ENCODE data around the gene ABLIM1. TPM values are rescaled to one million over a fixed set of nuclear protein-coding genes. Genes with fewer than 3 reads are reported as not detected.

Gene ABLIM1
- total and polyA plus RNA-seq, 8 donors = 28.1 to 276 (median 92.9) TPM

- 93 to 100% (median 95%) methylated on average over 1 of the region's 1 CpG for WGBS, 5 donors
- Histone ChIP-seq H3K4me1 (no peaks in the 10 kb centered on the region), H3K27me3 (no peaks in the 10 kb centered on the region), H3K4me3 (no peak overlapping the region), H3K9me3 (peaks cover 0 to 4% (median 0%) of the 10 kb centered on the region in 4 donors), H3K36me3 (no peaks in the 10 kb centered on the region), H3K27ac (no peak overlapping the region)
- intact Hi-C loops (cut with DNase I; ENCODE audit: low total_unique reads) = no loop called here
- TF ChIP-seq POLR2AphosphoS5 (IDR thresholded peaks at IDR 0.05) = no peak
- no peak for TF ChIP-seq EP300 (IDR thresholded peaks at IDR 0.05)
- no peak for TF ChIP-seq POLR2A (IDR thresholded peaks at IDR 0.05)
- TF ChIP-seq CTCF (IDR thresholded peaks at IDR 0.05) = no peak
- no peak for DNase-seq
Measured at GRCh38 chr10:114593816-114594468, 64.1 kb downstream of the ABLIM1 start.

- Histone ChIP-seq H3K27me3 (no peaks in the 10 kb centered on the region), H3K36me3 (no peaks in the 10 kb centered on the region), H3K27ac (no peak overlapping the region), H3K4me1 (no peaks in the 10 kb centered on the region), H3K9me3 (peaks cover 0 to 4% (median 0%) of the 10 kb centered on the region in 4 donors), H3K4me3 (no peak overlapping the region)
- intact Hi-C loops (cut with DNase I; ENCODE audit: low total_unique reads) = no loop called here
- no peak for DNase-seq
- no peak for TF ChIP-seq EP300 (IDR thresholded peaks at IDR 0.05)
- TF ChIP-seq POLR2A (IDR thresholded peaks at IDR 0.05) = no peak
- no peak for TF ChIP-seq CTCF (IDR thresholded peaks at IDR 0.05)
- TF ChIP-seq POLR2AphosphoS5 (IDR thresholded peaks at IDR 0.05) = no peak
Measured at GRCh38 chr10:114593240-114593792, 64.8 kb downstream of the ABLIM1 start.

- DNase-seq = no peak
- TF ChIP-seq POLR2AphosphoS5 (IDR thresholded peaks at IDR 0.05) (no peak), EP300 (IDR thresholded peaks at IDR 0.05) (no peak), POLR2A (IDR thresholded peaks at IDR 0.05) (no peak), CTCF (IDR thresholded peaks at IDR 0.05) (no peak)
- H3K4me3 ChIP-seq = no peak overlapping the region
- peaks cover 0 to 4% (median 0%) of the 10 kb centered on the region in 4 donors for H3K9me3 ChIP-seq
- no peak overlapping the region for H3K27ac ChIP-seq
- no peaks in the 10 kb centered on the region for H3K27me3 ChIP-seq
- no peaks in the 10 kb centered on the region for H3K36me3 ChIP-seq
- intact Hi-C loops (cut with DNase I; ENCODE audit: low total_unique reads) = no loop called here
- no peaks in the 10 kb centered on the region for H3K4me1 ChIP-seq
Measured at GRCh38 chr10:114590993-114591392, 67.1 kb downstream of the ABLIM1 start.

- intact Hi-C loops (cut with DNase I; ENCODE audit: low total_unique reads) = no loop called here
Measured at GRCh38 chr10:114584419-114584818, 73.7 kb downstream of the ABLIM1 start.

More at GRCh38 chr10:114584419-114584818, 73.7 kb downstream of the ABLIM1 start:
- H3K27me3 ChIP-seq = no peaks in the 10 kb centered on the region
- H3K27ac ChIP-seq = no peak overlapping the region
- no peaks in the 10 kb centered on the region for H3K9me3 ChIP-seq
- no peaks in the 10 kb centered on the region for H3K36me3 ChIP-seq
- 78 to 93% (median 88%) methylated on average over 2 of the region's 2 CpGs for WGBS, 5 donors
- TF ChIP-seq POLR2AphosphoS5 (IDR thresholded peaks at IDR 0.05) (no peak), CTCF (IDR thresholded peaks at IDR 0.05) (no peak), POLR2A (IDR thresholded peaks at IDR 0.05) (no peak), EP300 (IDR thresholded peaks at IDR 0.05) (no peak)
- no peak for DNase-seq
- no peak overlapping the region for H3K4me3 ChIP-seq
- H3K4me1 ChIP-seq = no peaks in the 10 kb centered on the region
